Stimulated activated CD4-positive, alpha-beta T cell treated with anti-CD3 and anti-CD28 coated beads, Interleukin-15, amount 100 ng/mL, for 1 hour (primary cell): Measurements from ENCODE around the gene ADGRD1.
"Not testable (repeated sequence)": the region's sequence is repeated elsewhere in the genome, so short reads cannot be mapped to it uniquely, and the experiment has no call there.

Experiments used
- DNase-seq, 2 donors: peaks; one replicate each; pipeline ENCODE4 v3.0.0-alpha.2; 2020; ENCODE audit warnings: low read depth in 1 of 2, low spot score in 1 of 2

ADGRD1 gene

DNA sequence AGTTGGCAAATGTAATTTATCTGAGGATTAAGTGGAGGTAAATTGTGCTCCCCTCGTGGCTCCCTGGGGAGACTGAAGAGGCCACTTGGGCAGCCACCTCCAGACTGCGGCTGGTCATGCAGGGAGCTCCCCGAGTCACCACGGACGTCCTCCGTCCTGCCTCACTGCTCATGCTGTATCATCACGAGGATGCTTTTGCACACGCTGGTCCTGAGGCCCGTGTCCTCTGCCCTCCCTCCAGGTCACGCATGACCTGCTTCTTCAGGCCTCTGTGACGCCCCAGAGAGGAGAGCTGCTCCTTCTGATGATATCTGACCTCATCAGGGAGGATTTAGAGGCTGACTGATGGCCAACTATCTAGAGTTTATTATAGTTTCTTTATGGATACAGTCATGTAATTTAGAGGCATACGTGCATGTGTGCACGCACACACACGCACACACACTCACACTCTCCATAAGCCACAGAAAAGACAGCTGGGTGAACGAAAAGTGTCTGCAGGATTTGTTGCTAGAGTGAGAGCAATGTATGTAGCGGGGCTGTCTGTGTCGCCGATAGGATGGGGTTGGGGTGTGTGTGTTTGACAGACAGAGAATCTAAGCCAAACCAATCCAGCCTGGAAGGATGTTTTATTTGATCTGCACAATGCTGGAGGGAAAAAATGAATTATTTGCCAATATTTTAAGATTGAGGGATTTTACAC, 160.0 kb downstream of the ADGRD1 start:
- DNase-seq: no peak

DNA sequence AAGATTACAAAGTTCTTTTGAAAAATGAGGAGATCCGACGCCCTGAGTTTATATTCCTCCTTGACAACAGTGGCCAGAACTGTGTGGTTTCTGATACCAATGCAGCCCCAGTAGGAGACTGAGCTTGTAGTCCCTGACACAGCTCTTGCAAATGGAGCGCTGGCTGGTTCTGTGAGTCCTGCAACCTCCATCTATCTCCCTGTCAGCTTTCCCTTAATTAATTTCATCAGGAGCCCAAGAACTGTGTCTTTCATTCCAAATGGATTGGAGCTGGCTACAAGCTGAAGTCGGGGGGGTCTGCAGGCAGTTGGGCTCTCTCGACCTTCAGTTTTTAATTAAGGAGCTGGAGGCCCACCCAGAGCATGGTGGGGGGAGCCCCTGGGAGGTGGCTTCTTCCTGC, 160.6 kb downstream of the ADGRD1 start:
- DNase-seq: no peak

DNA sequence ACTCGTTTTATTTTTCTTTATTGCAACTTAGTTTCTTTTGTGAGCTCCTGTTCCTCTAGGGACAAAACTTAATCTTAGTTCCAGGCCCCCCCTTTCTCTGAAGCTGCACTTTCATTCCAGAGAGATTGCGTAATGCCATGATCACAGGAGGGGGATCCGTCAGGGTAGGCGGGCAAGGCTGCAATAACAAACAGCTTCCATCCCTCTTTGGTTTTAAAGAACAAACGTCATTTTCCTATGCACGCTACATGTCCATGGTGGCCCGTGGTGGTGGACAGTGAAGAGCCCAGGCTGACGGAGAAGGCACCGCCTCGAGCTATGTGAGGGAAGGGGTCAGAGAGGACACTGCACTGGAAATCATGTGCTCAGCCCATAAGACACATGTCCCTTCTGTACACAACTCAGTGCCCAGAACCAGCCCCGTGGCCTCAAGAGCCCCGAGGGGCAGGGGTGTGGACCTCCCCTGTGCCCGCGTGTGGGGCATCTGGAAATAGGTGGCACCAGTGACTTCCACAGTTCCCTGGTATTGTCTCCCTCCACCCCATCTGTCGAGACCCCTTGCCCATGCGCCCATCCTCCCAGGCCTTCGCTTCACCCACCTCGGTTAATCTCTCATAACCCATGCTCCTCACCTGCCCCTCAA, 161.4 kb downstream of the ADGRD1 start:
- no peak for DNase-seq

DNA sequence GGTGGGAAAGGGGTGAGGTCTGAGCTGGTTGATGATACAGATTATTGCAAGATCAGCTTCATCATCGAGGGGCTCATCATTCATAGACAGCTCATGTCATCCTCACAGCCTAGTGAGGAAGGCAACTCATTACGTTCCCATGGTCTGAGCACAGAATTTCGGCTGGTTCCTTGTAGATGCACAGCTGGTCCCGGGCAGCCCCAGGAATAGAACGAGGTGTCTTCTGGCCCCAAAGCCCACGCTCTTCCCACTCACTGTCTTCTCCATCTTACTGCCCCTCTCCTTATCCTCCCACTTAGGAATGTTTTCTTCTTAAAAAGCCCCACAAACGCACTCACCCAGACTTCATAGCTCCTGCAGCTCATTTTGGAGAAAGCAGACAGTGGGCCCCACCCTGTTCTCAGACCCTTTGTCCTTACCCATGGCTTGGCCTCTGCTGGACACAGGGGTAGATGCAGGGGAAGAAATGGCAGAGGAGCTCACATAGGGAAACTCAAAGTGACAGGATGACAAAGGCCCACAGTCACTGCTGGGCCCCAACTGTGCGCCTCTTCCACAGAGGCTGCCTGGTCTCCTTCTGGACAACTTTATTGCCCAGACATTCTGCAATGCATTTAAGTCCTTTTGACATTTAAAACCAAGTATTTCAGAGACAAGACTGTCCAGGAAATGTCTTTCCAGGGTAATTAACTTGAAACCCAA, 162.2 kb downstream of the ADGRD1 start:
- DNase-seq: no peak

DNA sequence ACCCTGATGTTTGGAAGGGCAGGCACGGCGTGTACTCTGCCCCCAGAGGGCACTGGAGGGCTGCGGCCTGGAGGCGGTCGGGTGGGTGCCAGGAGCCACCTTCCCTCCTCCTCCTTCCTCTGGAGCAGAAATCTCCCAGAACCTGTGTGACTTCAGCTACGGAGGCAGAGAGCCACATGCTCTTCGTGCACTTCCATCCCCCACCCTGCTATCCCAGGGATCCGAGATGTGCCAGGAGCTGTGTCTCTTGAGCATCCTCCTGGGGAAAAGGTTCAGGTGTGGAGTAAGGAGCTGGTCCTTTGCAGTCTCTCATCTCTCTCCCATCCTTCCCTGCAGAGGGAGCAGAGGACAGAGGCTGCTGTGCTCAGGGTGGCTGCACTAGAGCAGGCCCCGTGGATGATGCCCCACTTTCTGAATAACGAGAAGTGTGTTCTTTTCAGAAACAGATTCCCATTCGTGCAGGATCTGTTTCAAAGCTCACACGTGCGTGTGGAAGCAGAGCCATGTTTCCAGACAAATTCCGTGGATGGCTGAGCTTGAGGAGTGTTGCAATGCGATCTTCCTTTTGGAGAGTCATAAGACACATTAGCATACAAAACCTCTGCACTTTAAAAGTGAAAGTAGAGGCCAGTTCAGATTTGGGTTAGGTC, 162.9 kb downstream of the ADGRD1 start:
- DNase-seq: no peak

DNA sequence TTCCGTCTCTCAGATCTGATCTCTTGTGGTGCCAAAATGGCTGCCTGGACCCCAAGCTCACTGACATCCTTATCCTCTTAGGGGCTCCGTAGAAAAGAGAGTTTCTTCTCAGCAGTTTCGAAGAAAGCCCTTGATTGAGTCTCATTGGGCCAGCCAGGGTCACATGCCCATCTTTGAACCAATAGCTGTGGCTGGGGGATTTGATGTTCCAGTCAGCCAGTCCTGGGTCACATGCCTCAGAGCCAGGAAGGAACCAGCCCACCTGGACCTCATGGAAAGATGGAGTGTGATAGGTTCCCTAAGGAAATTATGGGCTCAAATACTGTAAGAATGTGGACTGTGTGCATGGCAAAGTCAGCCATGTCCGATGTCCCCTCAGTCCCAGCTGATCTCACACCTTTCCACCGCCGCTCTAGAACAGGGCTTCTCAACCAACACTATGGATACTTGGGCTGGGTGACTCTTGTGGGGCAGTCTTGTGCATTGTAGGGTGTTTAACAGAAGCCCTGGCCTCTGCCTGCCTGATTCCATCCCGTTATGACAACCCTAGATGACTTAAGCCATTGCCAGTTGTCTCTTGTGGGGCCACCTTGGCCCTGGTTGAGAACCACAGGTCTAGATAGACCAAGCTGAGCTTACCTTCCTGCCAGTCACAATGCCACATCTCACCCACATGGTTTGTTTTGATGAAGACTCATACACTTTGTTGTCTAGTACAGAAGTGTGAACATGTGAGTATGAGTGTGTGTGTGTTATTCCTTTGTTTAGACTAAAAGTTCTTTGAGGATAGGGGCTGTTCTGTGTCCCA, 163.9 kb downstream of the ADGRD1 start:
- DNase-seq: no peak

DNA sequence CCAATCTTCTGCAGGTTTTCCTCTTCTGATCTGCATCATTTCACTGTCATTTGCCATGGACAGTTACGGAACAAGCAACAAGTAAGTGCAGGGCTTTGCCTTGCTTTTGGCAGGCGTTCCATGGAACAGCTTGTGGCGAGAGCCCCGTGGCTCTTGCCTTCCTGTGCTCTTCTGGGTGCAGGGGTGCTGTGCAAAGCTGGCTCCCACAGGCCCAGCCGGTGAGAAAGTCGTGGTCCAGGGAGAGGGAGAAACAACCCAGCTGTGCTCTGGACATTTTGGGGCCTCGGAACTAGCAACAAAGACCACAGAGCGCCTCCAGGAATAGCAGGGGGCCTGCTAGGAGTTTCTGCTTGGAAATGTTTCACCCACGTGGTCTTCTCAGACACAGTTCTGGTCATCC, 164.7 kb downstream of the ADGRD1 start:
- DNase-seq: no peak

DNA sequence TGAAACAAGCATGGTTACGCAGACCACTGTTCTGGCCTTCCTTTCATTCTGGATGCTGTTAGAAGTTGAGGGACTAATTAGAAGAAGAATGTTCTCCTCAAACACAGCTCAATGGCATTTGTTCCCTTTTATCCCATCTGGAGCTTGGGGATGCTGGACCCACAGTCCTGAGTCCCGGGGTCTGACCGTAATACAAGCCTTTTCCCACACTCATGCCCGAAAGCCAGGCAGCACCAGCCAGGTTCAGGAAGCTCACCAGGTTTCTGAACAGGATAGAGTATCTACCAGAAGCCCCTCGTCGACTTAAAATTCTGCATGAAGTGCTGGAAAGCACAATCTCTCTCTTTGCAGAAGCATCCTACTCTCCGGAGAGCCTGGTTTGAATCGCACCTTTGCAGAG, 165.6 kb downstream of the ADGRD1 start:
- not testable (repeated sequence) for DNase-seq

DNA sequence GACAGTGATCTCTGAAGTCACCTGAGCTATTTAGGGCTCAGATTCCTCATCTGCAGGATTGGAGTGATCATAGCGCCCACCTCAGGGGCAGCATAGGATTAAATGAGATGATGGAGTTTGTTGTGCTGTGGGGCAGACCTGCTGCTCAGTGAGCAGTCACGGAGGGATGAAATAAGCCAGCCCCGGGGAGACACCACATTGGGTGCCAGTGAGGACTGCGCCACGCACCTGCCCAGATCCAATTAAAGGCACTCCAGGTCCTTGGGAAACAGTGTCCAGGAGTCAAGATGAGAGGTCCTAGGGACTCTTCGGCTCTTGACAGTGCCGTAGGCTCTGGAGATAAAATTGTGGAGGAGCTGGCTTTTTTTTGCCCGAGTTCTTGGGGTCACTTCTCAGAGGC, 166.2 kb downstream of the ADGRD1 start:
- DNase-seq: no peak

DNA sequence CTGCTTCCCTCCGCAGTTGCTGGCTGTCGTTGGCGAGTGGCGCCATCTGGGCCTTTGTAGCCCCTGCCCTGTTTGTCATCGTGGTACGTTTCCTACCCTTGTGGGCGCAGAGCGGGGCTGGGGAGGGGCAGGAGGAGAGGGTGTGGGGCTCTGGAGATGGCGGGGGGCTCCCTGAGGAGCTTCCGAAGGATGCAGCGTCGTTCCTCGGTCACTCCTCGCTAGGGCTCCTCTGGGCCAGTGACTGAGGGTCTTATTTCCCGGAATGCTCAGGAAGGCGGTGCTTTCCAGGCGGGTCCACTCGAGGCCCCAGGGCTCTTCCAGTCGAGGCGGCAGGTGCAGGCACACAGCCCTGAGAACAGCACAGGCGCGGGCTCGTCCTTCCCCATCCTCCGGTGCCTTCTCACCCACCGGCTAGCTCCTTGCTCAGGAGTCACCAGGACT, 167.1 kb downstream of the ADGRD1 start:
- DNase-seq: no peak

DNA sequence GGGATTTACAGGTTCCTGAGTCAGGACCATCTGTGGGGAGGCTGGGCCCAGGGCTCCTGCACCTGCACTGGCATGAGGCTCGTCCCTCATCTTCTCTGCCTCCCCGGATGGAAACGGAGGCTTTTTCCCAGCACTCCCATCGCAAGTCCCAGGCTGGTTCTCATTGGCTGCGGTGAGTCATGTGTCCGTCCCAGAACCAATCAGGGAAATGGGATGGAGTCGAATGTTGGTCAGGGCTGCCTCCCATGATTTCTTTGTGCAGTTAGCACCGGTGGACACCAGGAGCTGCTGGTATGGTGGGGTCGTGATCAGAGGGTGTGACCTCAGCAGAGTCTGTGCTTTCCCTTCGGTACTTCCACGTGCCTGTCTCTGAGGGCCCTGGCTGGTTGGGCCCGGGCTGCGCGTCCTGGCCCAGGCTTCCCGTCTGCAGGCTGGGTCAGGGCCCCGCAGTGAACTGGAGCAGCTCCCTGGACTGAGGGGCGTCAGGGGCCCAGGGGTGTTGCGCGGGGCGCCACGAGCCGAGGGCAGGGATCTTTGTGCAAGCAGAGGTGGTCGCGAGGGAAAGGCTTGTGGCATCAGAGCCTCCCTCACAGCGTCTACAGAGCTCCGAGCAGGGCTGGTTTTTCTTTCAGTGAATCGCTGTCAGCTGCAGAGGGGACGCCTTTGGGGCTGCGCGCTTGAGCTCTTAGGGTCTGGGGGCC, 168.1 kb downstream of the ADGRD1 start:
- no peak for DNase-seq

DNA sequence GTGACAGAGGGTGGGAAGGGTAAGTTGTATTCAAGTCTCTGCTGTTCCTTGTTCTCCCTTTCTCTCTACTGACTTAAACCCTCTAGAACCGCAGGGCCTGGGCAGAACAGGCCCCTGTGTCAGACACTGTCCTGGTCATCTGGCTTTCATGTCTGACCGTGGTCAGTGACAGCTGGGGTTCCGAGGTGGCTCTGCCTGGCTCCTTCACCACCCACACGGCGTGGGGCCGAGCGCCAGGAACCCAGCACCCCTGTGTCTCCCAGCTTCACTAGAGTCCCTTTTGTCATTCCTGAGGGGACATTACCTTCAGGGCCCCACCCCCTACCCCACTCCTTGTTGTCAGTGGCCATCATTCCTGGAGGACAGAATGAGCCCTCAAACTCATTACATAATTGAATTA, 168.9 kb downstream of the ADGRD1 start:
- DNase-seq: no peak

DNA sequence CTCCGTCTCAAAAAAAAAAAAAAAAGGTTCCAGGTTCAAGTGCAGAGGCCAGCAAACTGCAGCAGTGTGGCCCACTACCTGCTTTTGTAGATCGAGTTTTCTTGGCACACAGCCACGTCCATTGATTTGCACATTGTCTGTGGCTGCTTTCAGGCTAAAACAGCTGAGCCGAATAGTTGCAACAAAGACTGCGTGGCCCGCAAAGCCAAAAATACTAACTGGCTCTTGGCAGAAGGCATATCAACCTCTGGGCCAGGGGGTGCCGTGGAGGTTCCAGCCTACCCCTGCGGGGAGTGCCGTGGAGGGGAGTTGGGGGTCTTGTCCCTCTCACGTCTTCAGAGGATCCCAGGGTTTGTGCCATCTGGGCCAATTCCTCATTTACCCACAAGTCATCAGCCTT, 170.1 kb downstream of the ADGRD1 start:
- DNase-seq: no peak

DNA sequence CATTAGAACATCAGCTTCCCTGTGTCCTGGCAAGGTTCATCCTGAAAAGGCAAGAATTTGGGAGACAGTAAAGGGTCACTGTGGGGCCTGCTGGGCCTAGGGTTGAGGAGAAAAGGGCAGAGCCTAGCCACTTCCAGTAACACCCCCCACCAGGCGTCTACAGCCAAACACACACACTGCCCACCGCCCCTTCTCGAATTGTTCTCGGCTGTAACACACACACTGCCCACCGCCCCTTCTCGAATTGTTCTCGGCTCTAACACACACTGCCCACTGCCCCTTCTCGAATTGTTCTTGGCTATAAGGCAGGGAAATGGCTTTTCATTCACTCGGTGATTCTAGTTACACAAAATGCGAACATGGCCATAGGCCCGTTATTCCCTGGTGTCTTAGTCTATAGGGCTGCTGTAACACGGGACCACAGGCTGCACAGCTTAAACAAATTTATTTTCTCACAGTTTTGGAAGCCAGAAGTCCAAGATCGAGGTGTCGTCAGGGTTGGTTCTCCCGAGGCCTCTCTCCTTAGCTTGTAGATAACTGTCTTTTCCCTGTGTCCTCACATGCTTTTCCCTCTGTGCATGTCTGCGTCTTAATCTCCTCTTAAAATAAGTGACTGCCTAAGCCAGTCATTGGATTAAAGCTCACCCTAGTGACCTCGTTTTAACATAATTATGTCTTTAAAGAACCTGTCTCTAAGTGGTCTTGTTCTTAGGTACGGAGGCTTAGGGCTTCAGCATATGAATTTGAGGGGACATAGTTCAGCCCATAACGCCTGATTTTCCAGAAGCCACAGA, 171.0 kb downstream of the ADGRD1 start:
- DNase-seq: no peak

DNA sequence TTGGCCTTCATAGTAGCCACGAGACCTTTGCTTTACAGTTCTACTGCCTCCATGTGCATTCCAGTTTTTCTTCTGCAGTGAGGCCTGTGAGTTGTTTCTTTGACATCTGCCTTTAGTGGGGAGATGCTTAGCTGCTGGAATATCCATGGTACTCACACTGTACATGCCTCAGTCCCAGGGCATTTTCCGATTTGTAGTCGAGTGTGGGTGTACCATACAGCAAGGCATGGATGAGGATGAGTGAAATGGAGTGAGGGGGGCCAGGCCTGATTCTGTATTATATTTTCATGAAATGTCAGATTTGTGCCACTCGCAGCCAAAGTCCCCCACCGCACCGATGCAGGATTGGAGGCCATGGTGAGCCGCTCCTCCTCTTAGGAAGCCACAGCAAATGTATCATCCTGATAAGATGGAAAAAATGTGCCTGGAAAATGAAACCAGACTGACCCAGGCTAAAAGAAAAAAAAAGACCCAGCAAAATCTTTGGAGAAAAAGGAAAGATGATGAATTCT, 173.0 kb downstream of the ADGRD1 start:
- DNase-seq: no peak

DNA sequence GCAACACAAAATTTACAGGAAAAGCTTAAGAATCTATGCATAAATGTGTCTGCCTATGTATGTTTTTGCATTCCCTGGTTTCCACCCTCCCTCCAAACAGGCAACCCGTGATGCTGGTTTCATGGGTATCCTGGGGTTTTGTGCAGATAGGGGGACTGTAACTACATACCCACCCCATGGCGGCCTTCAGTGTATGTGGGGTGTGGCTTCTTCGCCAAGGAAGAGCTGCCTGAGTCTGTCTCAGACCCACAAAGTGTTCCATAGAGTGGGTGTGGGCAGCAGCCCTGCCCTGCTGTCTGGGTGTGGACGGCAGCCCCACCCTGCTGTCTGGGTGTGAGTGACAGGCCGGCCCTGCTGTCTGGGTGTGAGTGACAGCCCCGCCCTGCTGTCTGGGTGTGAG, 174.8 kb downstream of the ADGRD1 start:
- no peak for DNase-seq

DNA sequence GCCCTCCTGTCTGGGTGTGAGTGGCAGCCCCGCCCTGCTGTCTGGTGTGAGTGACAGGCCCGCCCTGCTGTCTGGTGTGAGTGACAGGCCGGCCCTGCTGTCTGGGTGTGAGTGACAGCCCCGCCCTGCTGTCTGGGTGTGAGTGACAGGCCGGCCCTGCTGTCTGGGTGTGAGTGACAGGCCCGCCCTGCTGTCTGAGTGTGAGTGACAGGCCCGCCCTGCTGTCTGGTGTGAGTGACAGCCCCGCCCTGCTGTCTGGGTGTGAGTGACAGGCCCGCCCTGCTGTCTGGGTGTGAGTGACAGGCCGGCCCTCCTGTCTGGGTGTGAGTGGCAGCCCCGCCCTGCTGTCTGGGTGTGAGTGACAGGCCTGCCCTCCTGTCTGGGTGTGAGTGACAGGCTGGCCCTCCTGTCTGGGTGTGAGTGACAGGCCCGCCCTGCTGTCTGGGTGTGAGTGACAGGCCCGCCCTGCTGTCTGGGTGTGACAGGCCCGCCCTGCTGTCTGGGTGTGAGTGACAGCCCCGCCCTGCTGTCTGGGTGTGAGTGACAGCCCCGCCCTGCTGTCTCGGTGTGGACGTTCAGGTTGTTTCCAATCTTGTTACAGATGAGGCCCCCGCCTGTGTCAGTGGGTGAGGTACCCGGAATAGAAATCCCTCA, 175.4 kb downstream of the ADGRD1 start:
- DNase-seq: not testable (repeated sequence)

DNA sequence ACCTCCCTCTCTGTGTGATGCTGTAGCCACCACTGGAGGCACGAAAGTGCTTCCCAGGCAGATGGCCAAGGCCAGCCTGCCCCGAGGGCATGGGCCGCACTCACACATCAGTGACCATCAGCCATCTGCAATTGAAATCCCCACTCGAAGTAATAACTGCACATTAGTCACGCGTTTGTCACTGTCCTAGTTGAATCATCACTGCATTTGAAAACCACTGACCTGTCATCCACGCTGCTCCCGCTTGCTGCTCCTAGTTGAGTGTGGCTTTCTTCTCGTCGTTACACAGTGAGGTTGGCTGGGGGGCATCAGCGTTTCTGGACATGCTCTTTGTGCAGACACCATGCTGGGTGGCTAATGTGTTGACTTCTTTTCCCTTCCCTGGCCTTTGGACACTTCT, 176.1 kb downstream of the ADGRD1 start:
- no peak for DNase-seq
